Measurements from ENCODE around the gene TMEM150C.

DNA sequence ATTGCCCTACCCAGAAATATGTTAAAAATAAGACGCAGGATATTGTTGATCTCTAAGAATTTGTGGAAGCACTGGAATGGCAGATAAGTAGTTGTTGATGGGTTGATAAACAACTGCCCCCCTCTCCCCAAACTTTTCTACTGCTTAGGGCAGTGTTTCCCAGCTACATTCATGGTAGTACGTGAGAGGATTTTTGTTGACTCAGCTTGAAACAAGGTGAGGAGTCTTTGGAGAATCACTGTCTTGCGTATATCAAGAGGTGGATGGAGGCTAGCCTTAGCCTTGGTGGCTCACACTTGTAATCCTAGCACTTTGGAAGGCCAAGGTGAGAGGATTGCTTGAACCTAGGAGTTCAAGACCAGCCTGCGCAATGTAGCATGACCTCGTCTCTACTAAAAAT is 125.7 kb downstream of the TMEM150C start:
- TF ChIP-seq CTCF (IDR thresholded peaks at IDR 0.05; ENCODE audit: insufficient read depth, low read length, poor library complexity, severe bottlenecking) (no peak), EZH2phosphoT487 (conservative IDR thresholded peaks at IDR 0.05; ENCODE audit: low read length) (no peak)

Measured in SU-DHL-6 (cell line).